Uterus (tissue), 4 donors: ENCODE data around the gene SS18. TPM values are rescaled to one million over a fixed set of nuclear protein-coding genes. Genes with fewer than 3 reads are reported as not detected.

Source experiments
- DNase-seq, 2 donors: peaks; one replicate each; pipeline ENCODE4 v3.0.0-alpha.2; 2019 to 2020
- H3K27ac ChIP-seq, 2 donors: fragments of 200-600 bp; sonication (generic); 1 replicate in 1 of 2; 2 replicates in 1 of 2; pipeline ENCODE4 v1.5.1; 2016 to 2018
- H3K27me3 ChIP-seq, 2 donors: fragments of 200-600 bp; sonication (generic); one replicate each; pipeline ENCODE4 v1.5.1; 2018 to 2019; ENCODE audit warnings: control low read depth in 1 of 2
- H3K36me3 ChIP-seq, 2 donors: fragments of 200-600 bp; sonication (generic); one replicate each; pipeline ENCODE4 v1.5.1; 2019; ENCODE audit warnings: control low read depth in 1 of 2
- H3K4me1 ChIP-seq, 2 donors: fragments of 200-600 bp; sonication (generic); one replicate each; pipeline ENCODE4 v1.5.1; 2018 to 2019; ENCODE audit warnings: control low read depth in 1 of 2
- H3K4me3 ChIP-seq, 2 donors: fragments of 200-600 bp; sonication (generic); 1 replicate in 1 of 2; 2 replicates in 1 of 2; pipeline ENCODE4 v1.5.1; 2018 to 2019; ENCODE audit warnings: mild to moderate bottlenecking in 1 of 2
- H3K9me3 ChIP-seq, 2 donors: fragments of 200-600 bp; sonication (generic); one replicate each; pipeline ENCODE4 v1.5.1; 2019; ENCODE audit warnings: control low read depth in 1 of 2
- POLR2A ChIP-seq, 2 donors: fragments of 450-650 bp; IDR thresholded peaks; one replicate each; pipeline ENCODE4 v1.6.1; 2016; ENCODE audit warnings: antibody characterized with exemption in 2 of 2, mild to moderate bottlenecking in 1 of 2, moderate library complexity in 1 of 2
- intact Hi-C: fragments of 100-400 bp; cut with DNase I; formaldehyde crosslinking; loops from one replicate; pipeline ENCODE4 v1.15.1; 2023; ENCODE audit warnings: low total_unique reads
- total RNA-seq, 4 donors: library from RNA; depleted of rRNA in 3 of 4; stranded (reverse); fragments of >200 nt in 3 of 4; gene quantifications; one replicate each; pipeline versions ENCODE4 v1.1.0 to v1.2.4, GENCODE V29; 2014 to 2023
- TF ChIP-seq, protein P1 (sequence below), 4 experiments: fragments of 200-600 bp in 2 of 4; fragments of 450-650 bp in 2 of 4; sonication (generic) in 2 of 4; IDR thresholded peaks; one replicate each; pipeline ENCODE4 v1.5.1; 2016 to 2019; ENCODE audit warnings: antibody characterized with exemption in 4 of 4, mild to moderate bottlenecking in 2 of 4, moderate library complexity in 1 of 4
- donor health status: DM: yes; HTN: yes; CAD: no.

The SS18 gene
- total RNA-seq, 4 donors from 2014 or later = 34.7 to 188 (median 91.9) TPM

DNA sequence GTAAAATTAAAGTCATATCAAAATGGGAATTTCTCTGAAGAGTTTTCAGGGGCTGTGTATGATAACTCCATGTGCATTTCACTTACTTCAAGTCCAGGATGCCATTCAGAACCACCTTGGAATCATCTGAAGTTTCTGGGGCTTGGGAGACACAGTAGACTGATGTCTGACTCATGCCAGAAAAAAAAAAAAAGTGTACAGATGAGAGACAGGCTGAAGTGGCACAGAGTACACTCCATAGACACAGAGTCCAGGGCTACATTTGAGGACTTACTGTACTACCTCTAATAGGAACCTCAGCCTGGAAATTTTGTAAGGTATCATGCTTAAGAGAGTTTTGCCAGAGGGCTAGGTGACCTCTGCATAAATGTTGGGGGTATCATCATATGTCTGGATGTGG lies 92.0 kb downstream of the SS18 start:
- DNase-seq = no peak

DNA sequence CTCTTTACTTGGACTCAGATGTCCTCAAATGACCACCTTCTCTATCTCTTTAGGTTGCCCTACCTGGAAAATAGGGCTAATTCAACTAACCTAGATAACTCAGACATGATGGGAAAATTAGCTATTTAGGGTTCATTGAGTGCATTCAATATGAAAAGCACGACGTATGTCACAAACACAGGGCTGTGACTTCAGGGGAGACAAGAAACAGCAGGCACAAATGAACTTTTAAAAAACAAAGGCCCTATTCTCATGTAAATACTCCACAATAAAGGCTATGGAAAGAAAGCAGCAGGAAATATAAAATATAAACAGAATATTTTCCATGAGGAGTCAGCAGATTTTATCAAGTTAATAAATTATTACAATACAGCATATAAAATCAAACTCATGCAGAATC lies 97.8 kb downstream of the SS18 start:
- intact Hi-C loops = no loop called here
- DNase-seq = no peak
- Histone ChIP-seq H3K36me3 (no peaks in the 10 kb centered on the region), H3K9me3 (no peaks in the 10 kb centered on the region), H3K27ac (no peak overlapping the region), H3K27me3 (no peaks in the 10 kb centered on the region), H3K4me1 (no peaks in the 10 kb centered on the region), H3K4me3 (no peak overlapping the region)
- TF ChIP-seq, protein P1, sequence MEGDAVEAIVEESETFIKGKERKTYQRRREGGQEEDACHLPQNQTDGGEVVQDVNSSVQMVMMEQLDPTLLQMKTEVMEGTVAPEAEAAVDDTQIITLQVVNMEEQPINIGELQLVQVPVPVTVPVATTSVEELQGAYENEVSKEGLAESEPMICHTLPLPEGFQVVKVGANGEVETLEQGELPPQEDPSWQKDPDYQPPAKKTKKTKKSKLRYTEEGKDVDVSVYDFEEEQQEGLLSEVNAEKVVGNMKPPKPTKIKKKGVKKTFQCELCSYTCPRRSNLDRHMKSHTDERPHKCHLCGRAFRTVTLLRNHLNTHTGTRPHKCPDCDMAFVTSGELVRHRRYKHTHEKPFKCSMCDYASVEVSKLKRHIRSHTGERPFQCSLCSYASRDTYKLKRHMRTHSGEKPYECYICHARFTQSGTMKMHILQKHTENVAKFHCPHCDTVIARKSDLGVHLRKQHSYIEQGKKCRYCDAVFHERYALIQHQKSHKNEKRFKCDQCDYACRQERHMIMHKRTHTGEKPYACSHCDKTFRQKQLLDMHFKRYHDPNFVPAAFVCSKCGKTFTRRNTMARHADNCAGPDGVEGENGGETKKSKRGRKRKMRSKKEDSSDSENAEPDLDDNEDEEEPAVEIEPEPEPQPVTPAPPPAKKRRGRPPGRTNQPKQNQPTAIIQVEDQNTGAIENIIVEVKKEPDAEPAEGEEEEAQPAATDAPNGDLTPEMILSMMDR (IDR thresholded peaks at IDR 0.05) = no peak

More for the DNA sequence above, 92.0 kb downstream of the SS18 start:
- intact Hi-C loops = no loop called here
- H3K36me3 ChIP-seq = no peaks in the 10 kb centered on the region
- no peaks in the 10 kb centered on the region for H3K9me3 ChIP-seq
- H3K4me1 ChIP-seq = no peaks in the 10 kb centered on the region
- H3K27me3 ChIP-seq = no peaks in the 10 kb centered on the region
- TF ChIP-seq, protein P1 (IDR thresholded peaks at IDR 0.05) = no peak
- no peak for TF ChIP-seq POLR2A (IDR thresholded peaks at IDR 0.05)
- H3K4me3 ChIP-seq = no peak overlapping the region
- no peak overlapping the region for H3K27ac ChIP-seq

DNA sequence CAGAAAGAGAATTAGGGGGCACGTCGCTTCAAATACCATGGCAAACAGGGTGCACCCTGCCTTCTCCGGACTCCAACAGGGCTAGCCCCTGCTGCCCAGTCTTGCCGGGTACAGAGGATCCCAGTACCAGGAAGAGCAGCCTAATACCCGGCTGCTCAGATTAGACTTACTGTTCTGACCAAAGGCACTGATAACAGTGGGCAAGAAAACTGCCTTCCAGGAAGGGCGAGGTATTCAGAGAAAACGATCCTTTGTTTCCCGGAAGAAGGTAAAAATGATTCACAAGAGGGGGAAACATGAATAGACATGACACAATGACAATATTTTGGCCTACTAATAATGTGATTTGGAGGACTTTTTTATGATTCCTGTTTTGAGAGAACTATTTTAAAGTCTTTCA lies 99.9 kb downstream of the SS18 start:
- Histone ChIP-seq H3K4me1 (no peaks in the 10 kb centered on the region), H3K4me3 (no peak overlapping the region), H3K27ac (no peak overlapping the region), H3K36me3 (no peaks in the 10 kb centered on the region), H3K27me3 (no peaks in the 10 kb centered on the region), H3K9me3 (no peaks in the 10 kb centered on the region)
- TF ChIP-seq, protein P1 (IDR thresholded peaks at IDR 0.05) = no peak
- no peak for TF ChIP-seq POLR2A (IDR thresholded peaks at IDR 0.05)
- intact Hi-C loops = no loop called here
- DNase-seq = no peak

DNA sequence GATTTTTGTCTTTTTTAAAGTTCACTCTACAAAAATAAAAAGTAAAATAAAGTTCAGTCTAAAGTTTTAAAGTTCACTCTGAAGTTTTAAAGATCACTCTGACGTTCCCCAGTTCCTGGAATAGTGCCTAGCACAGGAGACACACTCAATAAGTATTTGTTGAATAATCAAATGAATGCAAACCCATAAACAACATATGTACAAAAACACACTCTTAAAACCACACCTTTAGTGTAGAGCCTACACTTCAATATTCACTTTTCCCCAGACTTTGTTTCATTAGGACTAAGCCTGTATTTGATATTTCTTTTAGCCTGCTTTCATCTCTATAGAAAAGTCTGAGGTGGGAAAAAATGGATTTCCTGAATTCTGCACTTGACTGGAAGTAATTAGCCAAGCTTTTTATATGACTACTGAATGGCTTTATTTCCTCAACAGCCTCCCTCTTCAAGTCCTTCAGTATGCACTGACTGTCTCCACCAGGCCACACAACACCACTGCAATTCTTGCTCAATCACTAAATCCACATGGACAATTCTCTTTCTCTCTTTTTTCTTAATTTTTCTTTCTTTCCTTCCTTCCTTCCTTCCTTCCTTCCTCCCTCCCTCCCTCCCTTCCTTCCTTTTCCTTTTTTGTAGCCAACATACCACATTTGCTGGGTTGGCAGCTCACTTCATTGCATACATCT lies 104.6 kb downstream of the SS18 start:
- Histone ChIP-seq H3K9me3 (no peaks in the 10 kb centered on the region), H3K4me1 (no peaks in the 10 kb centered on the region), H3K4me3 (no peak overlapping the region), H3K27ac (no peak overlapping the region), H3K36me3 (no peaks in the 10 kb centered on the region), H3K27me3 (no peaks in the 10 kb centered on the region)
- no peak for DNase-seq
- no peak for TF ChIP-seq POLR2A (IDR thresholded peaks at IDR 0.05)
- TF ChIP-seq, protein P1 (IDR thresholded peaks at IDR 0.05) = no peak
- intact Hi-C loops = no loop called here

DNA sequence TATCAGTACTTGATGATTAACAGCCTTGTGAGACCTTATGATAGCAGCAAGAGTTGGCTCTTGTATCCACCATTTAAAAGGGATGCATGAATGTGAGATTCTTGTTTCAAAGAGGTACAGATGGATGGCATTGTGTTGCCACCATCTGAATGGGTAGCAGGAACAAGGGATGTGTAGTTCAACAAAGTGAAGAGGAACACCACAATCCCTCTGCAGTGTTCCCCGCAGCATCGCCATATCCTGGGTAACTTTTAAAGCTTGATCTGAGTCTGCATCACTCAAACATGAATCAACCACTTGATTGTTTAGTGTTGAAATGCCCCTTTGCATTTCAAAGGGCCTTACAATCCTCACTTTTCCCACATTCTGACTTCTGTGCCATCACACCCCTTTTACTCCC lies 106.7 kb downstream of the SS18 start:
- H3K4me1 ChIP-seq = no peaks in the 10 kb centered on the region
- no peaks in the 10 kb centered on the region for H3K36me3 ChIP-seq
- no peaks in the 10 kb centered on the region for H3K9me3 ChIP-seq
- intact Hi-C loops = no loop called here
- TF ChIP-seq, protein P1 (IDR thresholded peaks at IDR 0.05) = no peak
- TF ChIP-seq POLR2A (IDR thresholded peaks at IDR 0.05) = no peak
- DNase-seq = no peak
- no peak overlapping the region for H3K4me3 ChIP-seq
- H3K27me3 ChIP-seq = no peaks in the 10 kb centered on the region
- H3K27ac ChIP-seq = no peak overlapping the region
